K562 (cell line): ENCODE data around the gene PDE9A. TPM values are rescaled to one million over a fixed set of nuclear protein-coding genes. Genes with fewer than 3 reads are reported as not detected.
A peak's percentile ranks its signal among the peaks of the same experiment; 100 is the strongest.
"Not testable (repeated sequence)": the region's sequence is repeated elsewhere in the genome, so short reads cannot be mapped to it uniquely, and the experiment has no call there.

Experiments
- ATAC-seq: fragments of 200-7000 bp; cut with Tn5 transposase; 3 replicates; pipeline ENCODE4 v1.9.1; 2020; ENCODE audit warnings: moderate library complexity
- BruUV-seq: library from RNA; stranded (reverse); fragments of 400-500 nt; replicated peaks from 2 replicates; lab custom pipeline; 2021; lab: Mats Ljungman, UMichigan
- CTCF ChIA-PET: fragments of 300-600 bp; formaldehyde crosslinking; extraction: SDS; loops from one replicate; lab custom pipeline; 2021; ENCODE audit warnings: low intra/inter-chr PET ratio; lab: Yijun Ruan, JAX
- POLR2A ChIA-PET: fragments of 300-600, 350-650 bp; sonication (Branson Sonifier 250); formaldehyde crosslinking; extraction: SDS; loops from one replicate; lab custom pipeline; 2021; ENCODE audit warnings: antibody characterized with exemption, inconsistent platforms; lab: Yijun Ruan, JAX
- DNase-seq, 4 experiments: peaks; one replicate each; pipeline versions ENCODE4 v3.0.0 to v3.0.0-alpha.2; 2011 to 2018; ENCODE audit warnings: low spot score in 3 of 4, mixed read lengths in 3 of 4; ENCODE audit errors: extremely low read depth in 1 of 4
- FAIRE-seq: peaks from 2 replicates; lab custom pipeline; 2011; peaks lifted over from hg19 to GRCh38; lab: Jason Lieb, UNC
- H2AFZ ChIP-seq: 2 replicates; pipeline ENCODE4 v1.6.0; 2011; ENCODE audit warnings: low read depth, low read length, control low read depth, inconsistent platforms
- H3K27ac ChIP-seq: fragments of 200-600 bp; 3 replicates; pipeline ENCODE4 v1.8.0; 2011; ENCODE audit warnings: low read depth, mild to moderate bottlenecking, control low read depth, inconsistent platforms, low read length, moderate library complexity, mixed read lengths; ENCODE audit errors: extremely low read depth
- H3K27me3 ChIP-seq, 2 experiments: fragments of 300-600 bp in 1 of 2; 2 replicates in 1 of 2; 3 replicates in 1 of 2; pipeline versions ENCODE4 v1.6.0 to v1.8.0; 2011; ENCODE audit warnings: inconsistent platforms in 2 of 2, low read length in 2 of 2, mild to moderate bottlenecking in 1 of 2, mixed read lengths in 1 of 2, moderate library complexity in 1 of 2; ENCODE audit not compliant: control insufficient read depth in 2 of 2, insufficient read depth in 2 of 2
- H3K36me3 ChIP-seq: fragments of 300-600 bp; 3 replicates; pipeline ENCODE4 v1.8.0; 2011; ENCODE audit warnings: mild to moderate bottlenecking, low read length, inconsistent platforms; ENCODE audit not compliant: control insufficient read depth, insufficient read depth
- H3K4me1 ChIP-seq, 2 experiments: fragments of 200-600 bp in 1 of 2; replicated peaks in 1 of 2; 2 replicates in 1 of 2; 3 replicates in 1 of 2; pipeline versions ENCODE4 v1.5.1 to v1.8.0; 2011; ENCODE audit warnings: inconsistent platforms in 2 of 2, low read length in 2 of 2, mild to moderate bottlenecking in 1 of 2, mixed read lengths in 1 of 2, moderate library complexity in 1 of 2; ENCODE audit not compliant: control insufficient read depth in 2 of 2, insufficient read depth in 2 of 2
- H3K4me2 ChIP-seq: 2 replicates; pipeline ENCODE4 v1.6.1; 2011; ENCODE audit warnings: low read length, control low read depth, inconsistent platforms, mixed read lengths; ENCODE audit not compliant: insufficient read depth
- H3K4me3 ChIP-seq: fragments of 200-600 bp; sonication (generic), shearing (Covaris generic); 2 replicates; pipeline ENCODE4 v1.5.1; 2016; ENCODE audit warnings: control low read depth, inconsistent platforms
- H3K79me2 ChIP-seq: fragments of 200-600 bp; 3 replicates; pipeline ENCODE4 v1.8.0; 2011; ENCODE audit warnings: low read length, inconsistent platforms; ENCODE audit not compliant: control insufficient read depth, insufficient read depth
- H3K9ac ChIP-seq, 2 experiments: 2 replicates each; pipeline versions ENCODE4 v1.6.0 to v1.6.1; 2011; ENCODE audit warnings: low read depth in 2 of 2, low read length in 2 of 2, control low read depth in 1 of 2, inconsistent platforms in 1 of 2, mild to moderate bottlenecking in 1 of 2, mixed read lengths in 1 of 2; ENCODE audit not compliant: insufficient read depth in 1 of 2
- H3K9me1 ChIP-seq: one replicate; pipeline ENCODE4 v1.6.0; 2011; ENCODE audit warnings: inconsistent platforms, mild to moderate bottlenecking, low read length, moderate library complexity; ENCODE audit not compliant: control insufficient read depth, insufficient read depth
- H3K9me3 ChIP-seq: replicated peaks from 2 replicates; pipeline ENCODE4 v1.5.1; 2011; ENCODE audit warnings: low read depth, low read length, inconsistent platforms; ENCODE audit not compliant: control insufficient read depth, insufficient read depth
- H4K20me1 ChIP-seq: replicated peaks from 2 replicates; pipeline ENCODE4 v1.6.1; 2011; ENCODE audit warnings: low read length, inconsistent platforms, mixed read lengths; ENCODE audit not compliant: control insufficient read depth, insufficient read depth
- BCOR ChIP-seq: fragments of 450-650 bp; IDR thresholded peaks from 2 replicates; pipeline ENCODE4 v1.6.1; 2016
- BRD9 ChIP-seq: fragments of 450-650 bp; IDR thresholded peaks from 2 replicates; pipeline ENCODE4 v1.6.1; 2018; ENCODE audit warnings: low read depth; ENCODE audit not compliant: partially characterized antibody
- CREBBP ChIP-seq: IDR thresholded peaks from one replicate; pipeline ENCODE4 v1.6.1; 2012; ENCODE audit warnings: low read depth, mild to moderate bottlenecking, control low read depth, inconsistent platforms, low read length
- DACH1 ChIP-seq: fragments of 450-650 bp; IDR thresholded peaks from 2 replicates; pipeline ENCODE4 v1.6.1; 2018; ENCODE audit not compliant: partially characterized antibody
- GATA2 ChIP-seq: sonication (generic); formaldehyde crosslinking; IDR thresholded peaks from 2 replicates; pipeline ENCODE4 v1.4.0; 2020; ENCODE audit warnings: mild to moderate bottlenecking, missing genetic modification reagents
- GATAD2A ChIP-seq: fragments of 450-650 bp; IDR thresholded peaks from 2 replicates; pipeline ENCODE4 v1.6.1; 2017
- GATAD2B ChIP-seq: fragments of 450-650 bp; IDR thresholded peaks from 2 replicates; pipeline ENCODE4 v1.6.1; 2017; ENCODE audit warnings: mild to moderate bottlenecking, borderline replicate concordance
- HDAC1 ChIP-seq, 2 experiments: fragments of 450-650 bp; IDR thresholded peaks; 2 replicates each; pipeline ENCODE4 v1.6.1; 2016 to 2017; ENCODE audit warnings: inconsistent platforms in 1 of 2, mild to moderate bottlenecking in 1 of 2, moderate library complexity in 1 of 2
- MTA1 ChIP-seq: fragments of 450-650 bp; IDR thresholded peaks from 2 replicates; pipeline ENCODE4 v1.6.1; 2017; ENCODE audit warnings: borderline replicate concordance
- SMARCA5 ChIP-seq: fragments of 450-650 bp; IDR thresholded peaks from 2 replicates; pipeline ENCODE4 v1.6.1; 2016
- YBX1 ChIP-seq: fragments of 450-650 bp; IDR thresholded peaks from 2 replicates; pipeline ENCODE4 v1.7.1; 2016; ENCODE audit warnings: mild to moderate bottlenecking
- ZNF324 ChIP-seq: fragments of 250-450 bp; sonication (Bioruptor Pico); IDR thresholded peaks from 2 replicates; pipeline ENCODE4 v1.4.0; 2020; ENCODE audit warnings: mild to moderate bottlenecking
- ZNF584 ChIP-seq: fragments of 200-800 bp; sonication (Bioruptor generic); IDR thresholded peaks from 2 replicates; pipeline ENCODE4 v1.6.1; 2016; ENCODE audit warnings: low read depth, mild to moderate bottlenecking, missing genetic modification characterization, missing compliant biosample characterization
- ZNF766 ChIP-seq: fragments of 200-800 bp; sonication (Bioruptor generic); conservative IDR thresholded peaks from 2 replicates; pipeline ENCODE4 v1.6.1; 2016; ENCODE audit warnings: missing genetic modification characterization, missing compliant biosample characterization
- ZNF785 ChIP-seq: fragments of 250-450 bp; sonication (Bioruptor Pico); IDR thresholded peaks from 2 replicates; pipeline ENCODE4 v1.4.0; 2020; ENCODE audit warnings: mild to moderate bottlenecking
- WGBS: fragments of 100-300 bp; shearing (Covaris generic); methylation state at CpG from one replicate; pipeline ENCODE4 v1.1.6; 2016; ENCODE audit warnings: low coverage, mixed read lengths; ENCODE audit not compliant: insufficient coverage; ENCODE audit errors: missing lambda C conversion rate; 5-methylcytosine and 5-hydroxymethylcytosine counted together
- in situ Hi-C: fragments of 300-500 bp; cut with MboI; formaldehyde crosslinking; loops from 4 replicates; pipeline ENCODE4 v1.15.0; 2018; ENCODE audit warnings: inconsistent platforms, mixed read lengths
- intact Hi-C: fragments of 100-400 bp; cut with micrococcal nuclease; formaldehyde crosslinking; loops from 2 replicates; pipeline ENCODE4 v1.14.2; 2022
- polyA plus RNA-seq, 8 experiments: library from polyadenylated mRNA; depleted of rRNA in 4 of 8; stranded (reverse) in 5 of 8; unstranded in 3 of 8; fragments of >200 nt; fragmentation: Nextera tagmentation in 2 of 8; fragmentation: Illumina TruSeq in 1 of 8; extraction: Ambion mirVana in 2 of 8; extraction: Trizol in 1 of 8; gene quantifications; 2 replicates each; pipeline versions ENCODE4 v1.2.1 to v1.2.3, GENCODE V29; 2011 to 2014; ENCODE audit warnings: inconsistent platforms in 1 of 8, missing spikeins in 1 of 8
- total RNA-seq, 7 experiments: library from RNA; depleted of rRNA in 6 of 7; stranded (reverse); fragments of >200 nt in 6 of 7; fragmentation: Illumina TruSeq in 2 of 7; extraction: Trizol in 2 of 7; gene quantifications; 2 replicates each; pipeline versions ENCODE4 v1.2.1 to v1.2.3, GENCODE V29; 2011 to 2021; ENCODE audit warnings: low replicate concordance in 1 of 7
- TF ChIP-seq, protein P1 (sequence below): fragments of 450-650 bp; IDR thresholded peaks from 2 replicates; pipeline ENCODE4 v1.6.1; 2016; ENCODE audit warnings: antibody characterized with exemption

Gene PDE9A
- total and polyA plus RNA-seq, 9 of the 15 experiments (the other 6 are each of a cell fraction or from before 2014, with no cell fraction given) = 0.07 to 0.27 TPM; not detected in 7

DNA sequence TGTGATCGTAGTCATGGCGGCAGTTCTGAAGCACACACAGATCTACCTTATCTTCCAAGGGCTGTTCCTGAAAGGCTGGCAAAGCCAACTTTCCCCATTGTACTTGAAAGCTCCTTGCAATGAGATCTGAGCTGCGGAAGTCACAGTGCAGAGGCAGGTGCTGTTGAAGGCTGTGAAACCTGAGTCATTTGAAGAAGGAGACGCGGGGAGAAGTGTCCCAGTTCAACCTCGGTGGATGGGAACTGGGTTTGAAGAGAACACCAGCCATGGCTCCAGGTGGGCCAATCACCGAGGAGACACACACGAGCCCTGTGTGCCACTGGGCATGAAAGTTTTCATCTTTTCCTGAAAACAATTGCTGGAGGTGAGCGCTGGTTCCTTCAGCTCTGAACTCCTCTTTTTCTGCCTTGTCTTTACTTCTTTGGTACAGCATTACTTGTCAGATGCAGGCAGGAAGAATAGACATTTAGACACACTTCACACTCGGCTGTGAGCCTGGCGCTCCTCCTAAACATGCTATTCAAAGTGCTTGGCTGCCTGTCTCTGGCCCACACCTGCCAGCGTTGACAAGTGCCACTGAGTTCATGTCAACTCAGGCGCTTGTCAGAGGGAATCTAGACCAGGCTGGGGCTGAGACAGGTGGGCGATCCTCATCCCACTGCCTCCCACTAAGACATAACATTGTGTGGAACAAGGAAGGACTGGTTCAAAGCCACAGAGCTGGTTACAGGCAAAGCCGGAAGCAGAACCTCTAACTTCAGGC is 25.7 kb upstream of the PDE9A start:
- FAIRE-seq = no peak
- no peaks in the 10 kb centered on the region for H3K79me2 ChIP-seq
- no peak overlapping the region for H3K9ac ChIP-seq
- in situ Hi-C loops (no loop called here), intact Hi-C loops (no loop called here)
- no peaks in the 10 kb centered on the region for H3K36me3 ChIP-seq
- no TSS peak for BruUV-seq
- ChIA-PET CTCF (no interaction called here), POLR2A (no interaction called here)
- H3K9me1 ChIP-seq = no peaks in the 10 kb centered on the region
- H3K27ac ChIP-seq = no peak overlapping the region
- no peak overlapping the region for H3K4me2 ChIP-seq
- H3K4me1 ChIP-seq = no peaks in the 10 kb centered on the region
- WGBS = 29% methylated on average over 15 of the region's 15 CpGs
- DNase-seq = no peak
- peaks cover 4% of the 10 kb centered on the region; the same call in 1 of the 2 replicates for H3K9me3 ChIP-seq
- H2AFZ ChIP-seq = no peak overlapping the region
- ATAC-seq = peak; percentile 26; the same call in 2 of the 3 replicates
- H4K20me1 ChIP-seq = no peaks in the 10 kb centered on the region
- no peak for TF ChIP-seq ZNF584 (CRISPR knock-in tag)
- no peak for TF ChIP-seq ZNF785 (CRISPR knock-in tag)
- TF ChIP-seq ZNF766 (CRISPR knock-in tag) = no peak
- H3K27me3 ChIP-seq = peaks cover 7 to 36% of the 10 kb centered on the region in 2 experiments; a peak in 3 of 5 replicates
- H3K4me3 ChIP-seq = no peak overlapping the region

DNA sequence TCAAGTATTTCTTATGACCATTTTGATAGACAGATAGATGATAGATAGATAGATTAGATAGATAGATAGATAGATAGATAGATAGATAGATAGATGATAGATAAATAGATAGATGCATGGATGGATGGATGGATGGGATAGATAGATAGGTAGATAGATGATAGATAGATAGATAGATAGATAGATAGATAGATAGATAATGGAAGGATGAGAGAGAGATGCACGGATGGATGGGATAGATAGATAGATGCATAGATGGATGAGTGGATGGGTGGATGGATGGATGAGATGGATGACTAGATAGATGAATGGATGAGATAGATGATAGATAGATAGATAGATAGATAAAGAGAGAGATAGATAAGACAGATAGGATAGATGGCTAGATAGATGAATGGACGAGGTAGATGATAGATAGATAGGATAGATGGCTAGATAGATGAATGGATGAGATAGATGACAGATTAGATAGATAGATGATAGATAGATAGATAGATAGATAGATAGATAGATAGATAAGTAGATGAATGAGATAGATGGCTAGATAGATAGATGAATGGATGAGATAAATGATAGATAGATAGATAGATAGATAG is 24.9 kb upstream of the PDE9A start:
- H3K9ac ChIP-seq, intact Hi-C loops, in situ Hi-C loops, H3K4me3 ChIP-seq, H3K9me3 ChIP-seq, CTCF ChIA-PET, H2AFZ ChIP-seq, FAIRE-seq, H3K9me1 ChIP-seq, ATAC-seq, H3K27ac ChIP-seq, H4K20me1 ChIP-seq, H3K79me2 ChIP-seq, POLR2A ChIA-PET, DNase-seq, H3K4me2 ChIP-seq, H3K36me3 ChIP-seq, H3K4me1 ChIP-seq, BruUV-seq: not testable (repeated sequence)
- WGBS = 17% methylated on average over 2 of the region's 2 CpGs
- peaks cover 9 to 42% of the 10 kb centered on the region in 2 experiments; a peak in 3 of 5 replicates for H3K27me3 ChIP-seq
- TF ChIP-seq BRD9 (peak; percentile 49), DACH1 (peak; percentile 99), GATAD2B (peak; percentile 75; the same call in 1 of the 2 replicates), BCOR (peak; percentile 71), MTA1 (peak; percentile 92), HDAC1 (IDR thresholded peaks at IDR 0.05) (peak in 1 of 2 experiments; percentile 72; a peak in 2 of 4 replicates), SMARCA5 (peak; percentile 14; the same call in 1 of the 2 replicates), GATAD2A (peak; percentile 77; the same call in 1 of the 2 replicates), CREBBP (peak; percentile 79), ZNF324 (CRISPR knock-in tag) (0 out of 2 replicates have a peak, but pooled peaks have one; percentile 6), YBX1 (0 out of 2 replicates have a peak, but pooled peaks have one; percentile 65), GATA2 (CRISPR knock-in tag) (peak; percentile 72)
- TF ChIP-seq, protein P1, sequence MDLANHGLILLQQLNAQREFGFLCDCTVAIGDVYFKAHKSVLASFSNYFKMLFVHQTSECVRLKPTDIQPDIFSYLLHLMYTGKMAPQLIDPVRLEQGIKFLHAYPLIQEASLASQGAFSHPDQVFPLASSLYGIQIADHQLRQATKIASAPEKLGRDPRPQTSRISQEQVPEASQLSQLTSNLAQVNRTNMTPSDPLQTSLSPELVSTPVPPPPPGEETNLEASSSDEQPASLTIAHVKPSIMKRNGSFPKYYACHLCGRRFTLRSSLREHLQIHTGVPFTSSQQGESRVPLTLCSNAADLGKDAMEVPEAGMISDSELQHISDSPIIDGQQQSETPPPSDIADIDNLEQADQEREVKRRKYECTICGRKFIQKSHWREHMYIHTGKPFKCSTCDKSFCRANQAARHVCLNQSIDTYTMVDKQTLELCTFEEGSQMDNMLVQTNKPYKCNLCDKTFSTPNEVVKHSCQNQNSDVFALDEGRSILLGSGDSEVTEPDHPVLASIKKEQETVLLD = peak; percentile 93
